SK-N-SH treated with all-trans-retinoic acid at 6 μM for 48 hours (cell line): Measurements from ENCODE around the gene NTSR1.

ENCODE experiments used
- ARNTL ChIP-seq: fragments of 450-650 bp; formaldehyde crosslinking; IDR thresholded peaks from 2 replicates; pipeline ENCODE4 v1.5.0; 2020; ENCODE audit warnings: low read depth, mild to moderate bottlenecking, moderate library complexity, borderline replicate concordance
- BACH2 ChIP-seq: fragments of 250-450 bp; sonication (Bioruptor Pico); IDR thresholded peaks from 2 replicates; pipeline ENCODE4 v1.9.0; 2021; ENCODE audit warnings: mild to moderate bottlenecking, borderline replicate concordance
- PATZ1 ChIP-seq: fragments of 250-450 bp; sonication (Bioruptor Pico); IDR thresholded peaks from 2 replicates; pipeline ENCODE4 v1.8.0; 2020; ENCODE audit warnings: mild to moderate bottlenecking, moderate library complexity, borderline replicate concordance
- POU6F1 ChIP-seq: fragments of 250-450 bp; sonication (Bioruptor Pico); IDR thresholded peaks from 2 replicates; pipeline ENCODE4 v1.8.0; 2021; ENCODE audit warnings: low read depth, mild to moderate bottlenecking, moderate library complexity, borderline replicate concordance
- RARB ChIP-seq: fragments of 250-450 bp; sonication (Bioruptor Pico); IDR thresholded peaks from 2 replicates; pipeline ENCODE4 v1.8.0; 2021; ENCODE audit warnings: mild to moderate bottlenecking, moderate library complexity
- TOX ChIP-seq: fragments of 250-450 bp; sonication (Bioruptor Pico); IDR thresholded peaks from 2 replicates; pipeline ENCODE4 v1.8.0; 2021; ENCODE audit warnings: mild to moderate bottlenecking, moderate library complexity, borderline replicate concordance
- ZFP3 ChIP-seq: fragments of 250-450 bp; sonication (Bioruptor Pico); IDR thresholded peaks from 2 replicates; pipeline ENCODE4 v1.5.0; 2020; ENCODE audit warnings: mild to moderate bottlenecking, moderate library complexity
- ZNF565 ChIP-seq: fragments of 450-650 bp; formaldehyde crosslinking; conservative IDR thresholded peaks from 2 replicates; pipeline ENCODE4 v1.5.0; 2020; ENCODE audit warnings: low read depth, mild to moderate bottlenecking, moderate library complexity
- ZNF8 ChIP-seq: fragments of 450-650 bp; formaldehyde crosslinking; IDR thresholded peaks from 2 replicates; pipeline ENCODE4 v1.5.0; 2020; ENCODE audit warnings: mild to moderate bottlenecking, moderate library complexity
- TF ChIP-seq, protein P1 (sequence below): fragments of 250-450 bp; sonication (Bioruptor Pico); IDR thresholded peaks from 2 replicates; pipeline ENCODE4 v1.5.0; 2020; ENCODE audit warnings: mild to moderate bottlenecking, moderate library complexity

GRCh38 chr20:62664019-62664971 lies 44.3 kb upstream of the NTSR1 start:
- TF ChIP-seq, protein P1, sequence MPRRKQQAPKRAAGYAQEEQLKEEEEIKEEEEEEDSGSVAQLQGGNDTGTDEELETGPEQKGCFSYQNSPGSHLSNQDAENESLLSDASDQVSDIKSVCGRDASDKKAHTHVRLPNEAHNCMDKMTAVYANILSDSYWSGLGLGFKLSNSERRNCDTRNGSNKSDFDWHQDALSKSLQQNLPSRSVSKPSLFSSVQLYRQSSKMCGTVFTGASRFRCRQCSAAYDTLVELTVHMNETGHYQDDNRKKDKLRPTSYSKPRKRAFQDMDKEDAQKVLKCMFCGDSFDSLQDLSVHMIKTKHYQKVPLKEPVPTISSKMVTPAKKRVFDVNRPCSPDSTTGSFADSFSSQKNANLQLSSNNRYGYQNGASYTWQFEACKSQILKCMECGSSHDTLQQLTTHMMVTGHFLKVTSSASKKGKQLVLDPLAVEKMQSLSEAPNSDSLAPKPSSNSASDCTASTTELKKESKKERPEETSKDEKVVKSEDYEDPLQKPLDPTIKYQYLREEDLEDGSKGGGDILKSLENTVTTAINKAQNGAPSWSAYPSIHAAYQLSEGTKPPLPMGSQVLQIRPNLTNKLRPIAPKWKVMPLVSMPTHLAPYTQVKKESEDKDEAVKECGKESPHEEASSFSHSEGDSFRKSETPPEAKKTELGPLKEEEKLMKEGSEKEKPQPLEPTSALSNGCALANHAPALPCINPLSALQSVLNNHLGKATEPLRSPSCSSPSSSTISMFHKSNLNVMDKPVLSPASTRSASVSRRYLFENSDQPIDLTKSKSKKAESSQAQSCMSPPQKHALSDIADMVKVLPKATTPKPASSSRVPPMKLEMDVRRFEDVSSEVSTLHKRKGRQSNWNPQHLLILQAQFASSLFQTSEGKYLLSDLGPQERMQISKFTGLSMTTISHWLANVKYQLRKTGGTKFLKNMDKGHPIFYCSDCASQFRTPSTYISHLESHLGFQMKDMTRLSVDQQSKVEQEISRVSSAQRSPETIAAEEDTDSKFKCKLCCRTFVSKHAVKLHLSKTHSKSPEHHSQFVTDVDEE (CRISPR knock-in tag): no peak
- TF ChIP-seq ARNTL (no peak), RARB (no peak), PATZ1 (no peak), ZNF8 (no peak), ZFP3 (CRISPR knock-in tag) (no peak), TOX (CRISPR knock-in tag) (no peak), BACH2 (CRISPR knock-in tag) (no peak), POU6F1 (CRISPR knock-in tag) (no peak), ZNF565 (no peak)
